Putamen (tissue), 1 donor: ENCODE results near the gene KIAA1671.
"Not testable (repeated sequence)": the region's sequence is repeated elsewhere in the genome, so short reads cannot be mapped to it uniquely, and the experiment has no call there.

Experiments
- DNase-seq: peaks from one replicate; pipeline ENCODE4 v3.0.0-alpha.2; 2016; ENCODE audit warnings: low spot score

KIAA1671 gene

DNA sequence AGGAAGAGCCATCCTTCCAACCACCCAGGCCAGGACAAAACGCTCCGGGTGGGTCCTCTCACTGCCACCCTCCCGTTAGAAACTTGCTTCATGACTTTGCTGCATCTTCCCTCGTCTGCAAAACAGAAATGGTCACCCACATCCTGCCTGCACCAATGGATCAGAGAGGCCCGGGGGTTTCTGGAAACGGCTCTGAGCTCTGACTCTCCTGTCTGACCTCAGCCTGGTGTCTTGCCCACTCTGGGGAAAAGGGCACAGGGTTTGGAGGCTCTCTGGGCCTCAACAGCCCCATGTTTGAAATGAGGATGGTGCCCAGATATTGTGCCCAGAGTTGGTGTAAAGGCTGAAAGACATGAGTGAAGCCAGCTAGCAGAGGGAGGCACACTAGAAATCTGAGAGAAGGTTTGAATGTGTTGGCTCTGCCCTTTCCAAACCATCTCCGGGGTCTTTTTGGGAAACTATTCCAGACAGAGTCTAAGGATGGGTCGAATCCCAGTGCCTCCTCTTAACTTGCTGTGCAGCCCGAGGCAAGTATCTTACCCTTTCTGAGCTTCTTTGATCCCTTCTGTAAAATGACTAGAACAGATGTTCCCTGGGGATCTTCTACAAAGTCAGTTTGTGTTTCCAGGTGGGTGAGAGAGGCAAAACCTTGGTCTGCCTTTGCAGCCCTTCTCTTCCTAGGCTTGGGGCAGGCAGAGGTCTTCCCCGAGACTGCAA lies 249.2 kb downstream of the KIAA1671 start:
- no peak for DNase-seq

DNA sequence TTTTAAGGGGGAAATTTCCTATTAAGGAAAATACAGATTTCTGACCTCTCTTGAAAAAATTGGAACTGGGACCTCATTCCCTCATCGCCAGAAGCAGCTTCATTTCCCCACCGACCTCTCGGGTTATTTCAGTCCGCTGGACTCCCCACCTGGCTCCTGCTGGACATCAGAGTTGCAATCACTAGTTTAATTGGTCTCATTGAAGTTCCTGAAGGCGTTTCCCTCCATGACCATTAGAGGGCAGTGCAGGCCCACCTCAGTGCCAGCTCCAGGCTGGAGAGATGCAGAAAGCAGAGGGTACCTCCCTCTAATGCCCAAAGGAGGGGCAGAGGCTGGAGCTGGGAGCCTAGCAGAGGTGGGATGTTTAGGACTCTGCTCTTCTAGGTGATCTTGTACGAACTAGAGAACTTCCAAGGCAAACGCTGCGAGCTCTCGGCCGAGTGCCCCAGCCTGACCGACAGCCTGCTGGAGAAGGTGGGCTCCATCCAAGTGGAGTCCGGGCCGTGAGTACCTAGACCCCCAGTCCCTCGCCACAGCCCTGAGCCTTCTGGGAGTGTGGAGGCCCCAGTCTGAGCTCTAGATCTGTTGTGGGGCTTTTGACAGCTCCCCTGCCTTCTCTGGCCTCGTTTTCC lies 249.9 kb downstream of the KIAA1671 start:
- DNase-seq: peak; percentile 23

DNA sequence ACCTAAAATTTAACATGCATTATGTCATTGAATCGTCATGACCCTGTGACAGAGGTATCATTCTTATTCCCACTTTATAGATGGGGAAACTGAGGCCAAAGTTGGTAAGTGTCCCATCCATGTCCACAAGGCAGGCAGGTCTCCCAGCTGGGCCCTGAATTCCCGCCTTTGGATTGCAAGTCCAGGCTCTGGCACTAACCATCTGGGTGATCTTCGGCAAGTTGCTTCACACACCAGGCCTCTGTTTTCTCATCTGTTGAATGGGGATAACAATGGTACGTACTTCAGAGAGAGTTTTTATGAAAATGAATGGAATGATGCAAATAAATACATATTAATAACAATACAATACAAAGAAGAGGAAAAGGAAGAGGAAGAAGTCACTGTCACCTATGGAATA lies 250.6 kb downstream of the KIAA1671 start:
- DNase-seq: no peak

DNA sequence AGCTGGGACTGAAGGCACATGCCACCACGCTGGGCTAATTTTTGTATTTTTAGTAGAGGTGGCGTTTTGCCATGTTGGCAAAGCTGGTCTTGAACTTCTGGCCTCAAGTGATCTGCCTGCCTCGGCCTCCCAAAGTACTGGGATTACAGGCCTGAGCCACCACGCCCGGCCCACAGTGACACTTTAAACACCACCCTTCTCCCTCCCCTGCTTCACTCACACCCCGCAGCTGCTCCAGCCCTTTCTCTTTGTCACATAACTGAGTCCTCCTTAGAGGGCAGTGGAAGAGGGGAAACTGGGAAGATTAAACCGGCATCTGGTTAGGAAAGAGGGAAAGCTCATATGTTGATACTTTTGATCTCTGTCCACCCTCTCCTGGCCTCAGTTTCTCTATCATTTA lies 252.0 kb downstream of the KIAA1671 start:
- not testable (repeated sequence) for DNase-seq

DNA sequence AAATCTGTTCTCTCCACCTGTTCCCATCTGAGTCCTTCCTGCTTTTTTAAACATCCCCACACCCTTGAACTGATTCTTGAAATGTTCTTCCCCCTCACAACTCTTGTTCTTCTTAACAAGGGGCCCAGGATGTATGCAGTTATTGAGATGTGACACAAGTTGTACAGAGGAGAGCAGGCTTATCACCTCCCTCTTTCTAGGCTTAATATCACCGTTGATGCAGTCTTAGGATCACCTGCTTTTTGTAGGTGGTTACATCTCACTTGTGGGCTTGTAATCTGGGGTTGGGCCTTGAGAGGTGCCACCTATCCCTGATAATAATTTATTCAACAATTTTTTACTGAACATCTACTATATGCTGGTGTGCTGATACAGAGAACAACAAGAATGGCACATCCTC lies 253.3 kb downstream of the KIAA1671 start:
- no peak for DNase-seq

DNA sequence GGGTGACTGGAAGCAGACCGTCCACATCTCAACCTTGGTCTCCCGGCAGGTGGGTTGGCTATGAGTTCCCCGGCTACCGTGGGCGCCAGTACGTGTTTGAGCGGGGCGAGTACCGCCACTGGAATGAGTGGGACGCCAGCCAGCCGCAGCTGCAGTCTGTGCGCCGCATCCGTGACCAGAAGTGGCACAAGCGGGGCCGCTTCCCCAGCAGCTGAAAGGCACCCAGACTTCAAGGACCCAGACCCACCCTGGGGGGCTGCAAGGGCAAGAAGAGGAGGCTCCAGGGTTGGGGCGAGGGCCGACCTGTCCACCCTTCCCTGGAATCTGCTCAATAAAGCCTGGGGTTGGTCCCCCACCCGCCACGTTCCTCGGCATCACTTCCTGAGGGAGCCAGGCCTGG lies 254.5 kb downstream of the KIAA1671 start:
- DNase-seq: no peak

DNA sequence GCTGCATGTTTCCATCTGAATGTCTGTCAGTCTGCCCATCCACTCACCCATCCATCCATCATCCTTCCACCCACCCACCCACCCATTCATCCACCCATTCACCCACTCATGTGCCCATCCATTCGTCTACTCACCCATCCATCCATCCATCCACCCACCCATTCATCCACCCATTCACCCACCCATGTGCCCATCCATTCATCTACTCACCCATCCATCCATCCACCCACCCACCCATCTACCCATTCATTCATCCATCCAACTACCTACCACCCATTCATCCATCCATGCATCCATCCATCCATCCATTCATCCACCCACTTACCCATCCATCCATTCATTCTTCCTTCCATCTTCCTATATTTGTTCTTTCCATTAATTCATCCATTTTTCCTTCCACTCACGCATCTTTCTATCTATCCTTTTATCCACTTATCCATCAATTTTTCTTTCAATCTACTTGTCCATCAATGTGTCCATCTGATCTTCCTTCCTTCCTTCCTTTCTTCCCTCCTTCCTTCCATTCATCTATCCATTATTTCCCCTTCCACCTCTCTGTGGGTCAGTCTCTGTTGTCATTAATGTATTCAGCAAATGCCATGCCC lies 255.1 kb downstream of the KIAA1671 start:
- no peak for DNase-seq

DNA sequence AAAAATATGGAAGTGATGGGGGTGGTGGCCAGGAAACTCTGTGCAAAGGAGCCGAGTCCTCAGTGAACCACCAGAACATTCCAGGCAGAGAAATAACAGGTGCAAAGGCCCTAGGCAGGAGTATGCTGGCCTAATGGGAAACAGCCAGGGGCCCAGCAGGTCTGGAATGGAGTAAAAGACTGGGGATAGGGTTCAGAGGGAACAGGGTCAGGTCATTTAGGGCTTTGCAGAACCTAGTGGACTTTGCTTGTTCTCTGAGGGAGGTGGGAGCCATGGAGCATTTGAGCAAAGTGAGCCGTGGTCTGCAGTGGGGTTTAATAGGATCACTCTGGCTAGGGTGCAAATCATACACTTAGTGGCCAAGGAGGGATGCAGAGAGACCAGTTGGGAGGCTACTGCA lies 255.8 kb downstream of the KIAA1671 start:
- DNase-seq: no peak

DNA sequence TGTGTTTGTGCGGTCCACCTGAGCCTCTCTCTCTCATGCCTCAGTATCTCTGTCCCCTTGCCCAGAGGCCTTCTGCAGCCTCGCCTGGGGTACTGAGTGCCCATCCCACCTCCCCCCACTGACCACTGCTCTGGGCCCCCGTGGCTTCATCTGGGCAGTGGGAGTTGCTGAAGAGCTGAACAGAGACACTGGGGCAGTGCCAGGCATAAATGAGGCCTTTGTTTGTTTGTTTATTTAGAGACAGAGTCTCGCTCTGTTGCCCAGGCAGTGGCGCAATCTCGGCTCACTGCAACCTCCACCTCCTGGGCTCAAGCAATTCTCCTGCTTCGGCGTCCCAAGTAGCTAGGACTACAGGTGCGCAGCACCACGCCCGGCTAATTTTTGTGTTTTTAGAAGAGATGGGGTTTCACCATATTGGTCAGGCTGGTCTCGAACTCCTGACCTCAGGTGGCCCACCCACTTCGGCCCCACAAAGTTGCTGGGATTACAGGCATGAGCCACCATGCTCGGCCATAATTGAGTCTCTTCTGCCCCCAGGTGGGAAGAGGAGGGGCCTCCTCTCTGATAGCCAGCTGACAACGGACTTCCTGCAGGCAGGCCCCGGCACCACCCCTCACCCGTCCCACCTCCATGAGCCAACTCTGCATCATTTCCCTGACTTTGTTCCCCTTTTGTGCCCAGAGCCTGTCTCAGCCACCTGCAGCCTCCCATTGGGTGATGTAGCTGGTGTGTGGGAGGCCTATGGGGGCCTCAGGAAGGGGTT lies 256.4 kb downstream of the KIAA1671 start:
- no peak for DNase-seq

DNA sequence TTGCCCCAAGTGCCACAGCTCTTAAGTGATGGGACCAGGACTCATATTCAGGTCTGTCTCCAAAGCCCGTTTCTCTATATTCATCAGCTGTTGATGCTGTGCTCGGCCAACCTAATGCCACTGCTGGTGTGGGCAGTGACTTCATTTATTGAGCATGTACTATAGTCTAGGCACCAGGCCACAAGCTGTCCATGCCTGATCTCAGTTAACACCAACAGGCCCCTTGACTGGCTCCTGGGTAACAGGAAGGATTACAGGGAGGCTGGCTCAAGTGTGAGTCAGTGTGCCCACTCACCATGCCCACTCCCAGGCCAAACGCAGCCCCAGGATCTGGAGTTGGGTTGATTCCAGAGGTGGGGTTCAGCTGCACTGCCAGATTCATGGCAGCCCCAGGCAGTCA lies 258.3 kb downstream of the KIAA1671 start:
- DNase-seq: no peak

DNA sequence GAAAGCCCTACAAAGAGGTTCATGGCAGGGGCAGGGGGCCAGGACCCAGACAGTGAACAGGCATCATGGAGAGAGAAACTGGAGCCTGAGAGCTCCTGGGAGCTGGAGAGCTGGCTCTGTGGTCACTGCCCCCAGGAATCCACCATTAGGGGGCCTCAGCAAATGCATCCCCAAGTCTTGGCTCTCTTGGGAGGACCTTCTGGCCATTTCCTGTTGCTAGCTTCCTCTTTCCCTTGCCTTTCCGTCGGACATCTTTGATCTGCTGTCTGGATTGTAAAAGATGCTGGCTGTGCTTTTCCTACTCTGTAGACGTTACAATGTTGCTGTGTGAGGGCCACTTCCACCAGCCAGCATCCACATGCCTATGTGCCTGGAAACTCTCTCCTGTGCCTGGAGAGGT lies 259.8 kb downstream of the KIAA1671 start:
- no peak for DNase-seq

DNA sequence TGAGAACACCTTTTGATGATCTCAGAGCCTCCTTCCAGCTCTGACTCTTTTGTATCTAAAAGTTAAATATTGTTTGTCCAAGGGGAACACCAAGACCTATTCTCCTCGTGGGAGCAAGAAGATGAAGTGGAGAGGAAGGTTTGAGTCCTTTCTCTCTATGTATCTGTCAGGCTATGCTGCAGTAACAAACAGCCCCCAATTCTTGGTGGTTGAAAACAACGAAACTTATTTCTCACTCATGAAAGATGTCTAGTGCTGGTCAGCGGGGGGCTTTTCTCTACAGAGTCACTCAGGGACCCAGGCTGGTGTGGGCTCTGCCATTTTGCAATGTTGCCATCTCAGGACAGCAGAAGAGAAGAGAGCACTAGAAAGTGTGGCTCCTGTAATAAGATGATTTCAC lies 260.7 kb downstream of the KIAA1671 start:
- DNase-seq: no peak

DNA sequence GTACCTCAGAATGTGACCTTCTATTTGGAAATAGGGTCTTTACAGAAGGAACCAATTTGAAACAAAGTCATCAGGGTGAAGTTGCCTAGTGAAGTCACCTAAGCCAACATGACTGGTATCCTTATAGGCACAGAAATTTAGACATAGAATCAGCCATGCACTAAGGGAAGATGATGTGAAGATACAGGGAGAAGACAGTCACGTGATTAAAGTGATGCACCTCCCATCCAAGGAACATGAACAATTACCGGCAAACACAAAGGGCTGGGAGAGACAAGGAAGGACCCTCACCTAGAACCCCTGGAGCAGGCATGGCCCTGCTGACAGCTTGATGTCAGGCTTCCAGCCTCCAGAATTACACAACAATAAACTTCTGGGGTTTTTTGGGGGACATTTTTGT lies 263.7 kb downstream of the KIAA1671 start:
- DNase-seq: no peak

DNA sequence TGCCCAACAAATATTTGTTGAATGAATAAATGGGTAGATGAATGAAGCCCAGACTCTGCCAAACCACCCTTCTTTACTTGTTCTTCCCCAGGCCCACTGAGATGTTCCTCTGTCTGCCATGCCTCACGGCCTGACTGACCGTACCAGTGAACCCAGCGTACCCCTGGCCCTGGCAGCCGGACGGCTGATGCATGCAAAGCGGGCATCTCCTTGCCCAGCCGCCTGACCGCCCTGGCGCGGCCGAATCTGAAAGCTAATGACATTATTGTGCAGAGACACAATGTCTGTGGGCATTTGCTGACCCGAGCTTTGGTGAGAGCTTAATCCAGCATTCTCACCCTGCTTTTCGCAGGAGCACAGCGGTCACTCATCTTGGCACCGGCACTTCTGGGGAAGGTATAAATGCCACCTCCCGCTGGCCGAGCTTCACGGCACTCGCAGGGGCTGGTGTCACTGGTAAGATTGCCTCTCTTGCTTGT lies 266.7 kb downstream of the KIAA1671 start, which contains the start of gene CRYBB2:
CRYBB2 (plus strand) TSS at position 429 of the 479 bp plus-strand sequence. CDS start 1,791 bp downstream, outside the sequence.
- DNase-seq: no peak

DNA sequence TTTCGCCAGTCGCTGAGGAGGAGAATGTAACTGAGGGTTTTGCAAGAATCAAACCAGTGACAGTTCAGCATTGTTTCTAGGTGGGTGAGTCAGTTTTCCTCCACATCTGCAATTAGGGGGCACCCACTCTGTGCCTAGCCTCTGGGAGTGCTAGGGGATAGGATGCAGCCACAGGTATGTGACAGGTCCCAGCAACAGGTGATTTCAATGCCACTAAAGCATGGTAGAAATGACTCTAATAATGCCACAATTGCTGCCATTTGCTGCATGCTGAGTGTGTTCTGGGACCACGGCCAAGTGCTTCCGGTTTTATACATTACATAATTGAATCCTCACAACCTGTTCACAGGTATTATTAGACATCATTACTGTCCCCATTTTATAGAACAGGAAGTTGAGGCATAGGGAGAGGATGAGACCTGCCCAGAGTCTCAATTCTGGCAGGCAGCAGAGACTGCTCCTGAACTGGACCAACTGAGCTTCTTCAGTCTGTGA lies 267.5 kb downstream of the KIAA1671 start:
- DNase-seq: no peak

DNA sequence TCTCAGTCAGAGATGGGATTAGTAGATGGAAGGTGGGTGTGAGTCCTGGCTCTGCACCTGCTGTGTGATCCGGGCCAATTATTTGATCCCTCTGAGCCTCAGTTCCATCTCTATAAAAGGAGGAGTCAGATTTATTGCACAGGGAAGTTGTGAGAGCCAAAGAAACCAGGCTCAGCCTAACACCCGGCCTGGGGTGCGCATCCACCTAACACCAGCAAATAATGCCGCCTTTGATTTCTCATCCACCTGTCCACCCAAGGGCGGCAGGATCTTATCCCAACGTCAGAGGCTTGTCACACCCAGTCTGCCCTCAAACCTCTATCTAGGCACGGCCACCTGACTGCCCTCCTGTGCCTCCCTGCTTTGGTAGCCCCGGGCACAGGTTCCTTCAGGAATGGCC lies 269.3 kb downstream of the KIAA1671 start:
- DNase-seq: no peak

DNA sequence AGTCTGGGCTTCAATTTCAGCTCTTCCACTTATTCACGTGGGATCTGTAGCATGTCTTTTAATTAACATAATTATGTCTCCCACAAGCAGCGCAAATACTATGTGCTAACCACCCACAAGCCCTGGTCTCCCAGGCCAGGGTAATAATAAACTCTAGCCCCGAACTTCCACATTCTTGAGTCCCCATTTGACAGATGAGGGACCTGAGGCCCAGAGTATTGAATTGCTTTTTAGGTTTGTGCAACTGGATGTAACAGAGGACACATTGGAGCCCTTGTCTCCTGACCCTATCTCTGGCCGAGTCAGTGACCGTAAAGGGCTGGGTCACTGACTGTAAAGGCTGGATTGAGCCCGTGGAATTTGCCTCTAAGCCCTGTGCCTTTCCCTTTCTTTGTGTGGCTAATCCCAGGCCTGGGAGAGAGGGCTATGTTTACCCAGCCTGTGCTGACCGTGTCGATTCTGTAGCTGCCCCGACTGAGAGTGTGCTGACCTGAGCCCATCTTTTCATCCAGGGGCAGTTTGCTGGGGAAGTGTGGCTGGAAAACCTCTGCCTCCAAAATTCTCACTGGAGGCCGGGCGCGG lies 270.8 kb downstream of the KIAA1671 start:
- DNase-seq: no peak

DNA sequence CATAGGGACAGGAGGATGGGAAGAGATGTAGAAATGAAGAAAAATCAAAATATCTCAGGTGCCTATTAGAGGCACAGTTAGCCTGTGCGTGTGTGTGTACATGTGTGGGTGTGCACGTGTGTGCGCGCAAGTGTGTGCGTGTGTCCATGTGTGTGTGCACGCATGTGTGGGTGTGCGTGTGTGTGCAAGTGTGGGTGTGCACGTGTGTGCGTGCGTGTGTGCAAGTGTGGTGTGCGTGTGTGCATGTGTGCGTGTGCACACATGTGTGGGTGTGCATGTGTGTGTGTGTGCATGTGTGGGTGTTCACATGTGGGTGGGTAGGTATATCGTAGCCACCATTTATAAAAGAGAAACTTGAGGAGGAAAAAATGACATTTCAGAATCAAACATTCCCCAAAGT lies 276.3 kb downstream of the KIAA1671 start:
- no peak for DNase-seq

DNA sequence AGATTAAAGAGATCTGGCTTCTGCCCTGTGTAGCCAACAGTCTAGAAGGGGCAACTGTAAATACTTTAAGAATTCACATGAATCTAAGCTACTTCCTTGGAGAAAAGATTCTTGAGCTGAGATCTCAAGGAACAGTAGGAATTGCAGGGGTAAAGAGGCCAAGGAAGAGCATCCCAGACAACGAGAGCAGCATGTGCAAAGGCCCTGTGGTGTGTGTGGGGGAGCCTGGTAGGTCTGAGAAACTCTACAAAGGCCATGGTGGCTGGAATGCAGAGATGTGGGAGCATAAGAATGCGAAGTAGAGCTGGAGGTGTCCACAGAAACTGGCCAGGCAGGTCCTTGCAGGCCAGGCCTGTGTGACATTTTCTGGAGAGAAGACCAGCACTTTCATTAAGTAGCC lies 278.2 kb downstream of the KIAA1671 start:
- DNase-seq: not testable (repeated sequence)

DNA sequence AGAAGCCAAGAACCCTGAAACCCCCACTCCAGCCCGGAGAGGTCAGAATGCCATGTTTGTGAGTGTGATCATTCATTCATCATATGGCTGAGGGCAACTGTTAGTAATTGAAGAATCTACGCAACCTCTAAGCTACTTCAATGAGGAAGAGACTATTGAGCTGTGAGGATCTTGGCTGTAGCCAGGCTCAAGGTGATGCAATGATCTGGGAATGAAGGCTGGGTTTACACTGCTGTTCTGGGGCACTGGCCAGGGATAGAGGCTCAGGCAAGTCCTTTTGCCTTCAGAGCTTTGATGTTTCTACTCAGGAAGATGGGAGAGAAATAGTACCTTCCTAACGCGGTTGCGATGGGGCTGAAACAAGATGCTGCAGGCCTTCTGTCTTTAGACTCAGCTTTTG lies 279.8 kb downstream of the KIAA1671 start:
- no peak for DNase-seq

DNA sequence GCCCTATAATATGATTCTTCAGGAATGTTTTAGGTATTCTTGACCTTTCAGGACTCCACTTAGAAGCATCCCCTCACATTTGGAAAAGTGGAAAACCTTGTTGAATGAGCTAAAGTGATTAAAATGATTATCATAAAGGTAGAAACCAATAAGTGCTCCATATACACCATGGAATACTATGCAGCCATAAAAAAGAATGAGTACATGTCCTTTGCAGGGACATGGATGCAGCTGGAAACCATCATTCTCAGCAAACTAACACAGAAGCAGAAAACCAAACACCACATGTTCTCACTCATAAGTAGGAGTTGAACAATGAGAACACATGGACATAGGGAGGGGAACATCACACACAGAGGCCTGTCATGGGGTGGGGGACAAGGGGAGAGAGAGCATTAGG lies 281.2 kb downstream of the KIAA1671 start:
- DNase-seq: not testable (repeated sequence)
